OCI-LY7 (cell line): Measurements from ENCODE around the gene XPR1. TPM values are rescaled to one million over a fixed set of nuclear protein-coding genes. Genes with fewer than 3 reads are reported as not detected.
"Not testable (repeated sequence)": the region's sequence is repeated elsewhere in the genome, so short reads cannot be mapped to it uniquely, and the experiment has no call there.

Experiments
- BruUV-seq: library from RNA; stranded (reverse); fragments of 400-500 nt; replicated peaks from 2 replicates; lab custom pipeline; 2021; lab: Mats Ljungman, UMichigan
- CTCF ChIA-PET: fragments of 300-600 bp; sonication (Branson Sonifier 250); formaldehyde crosslinking; loops from one replicate; lab custom pipeline; 2022; ENCODE audit warnings: antibody characterized with exemption; ENCODE audit not compliant: unreplicated experiment; lab: Charles Lee
- POLR2A ChIA-PET: fragments of 300-600 bp; sonication (Branson Sonifier 250); formaldehyde crosslinking; loops from one replicate; lab custom pipeline; 2022; ENCODE audit warnings: antibody characterized with exemption; lab: Charles Lee
- DNase-seq: peaks from one replicate; pipeline ENCODE4 v3.0.0-alpha.2; 2015; ENCODE audit warnings: low spot score
- H2AFZ ChIP-seq: fragments of 200-600 bp; sonication (generic), shearing (Covaris generic); 2 replicates; pipeline ENCODE4 v1.6.1; 2014; ENCODE audit warnings: mild to moderate bottlenecking, antibody characterized with exemption, low read length, moderate library complexity
- H3K27ac ChIP-seq: fragments of 200-600 bp; sonication (generic); 2 replicates; pipeline ENCODE4 v1.5.1; 2014; ENCODE audit warnings: mixed run types, low read depth, mild to moderate bottlenecking, moderate library complexity, low read length, inconsistent platforms; ENCODE audit not compliant: poor library complexity, severe bottlenecking
- H3K36me3 ChIP-seq: fragments of 200-600 bp; sonication (generic); 2 replicates; pipeline ENCODE4 v1.6.1; 2014; ENCODE audit warnings: mild to moderate bottlenecking, antibody characterized with exemption, low read length, moderate library complexity, mixed read lengths; ENCODE audit not compliant: insufficient read depth
- H3K4me1 ChIP-seq: fragments of 200-600 bp; sonication (generic); 2 replicates; pipeline ENCODE4 v1.5.1; 2014; ENCODE audit warnings: mild to moderate bottlenecking, low read length; ENCODE audit not compliant: insufficient read depth, poor library complexity, severe bottlenecking
- H3K4me2 ChIP-seq: fragments of 200-600 bp; sonication (generic); 2 replicates; pipeline ENCODE4 v1.6.1; 2014; ENCODE audit warnings: mild to moderate bottlenecking, low read length
- H3K4me3 ChIP-seq: fragments of 200-600 bp; sonication (generic); 2 replicates; pipeline ENCODE4 v1.5.1; 2014; ENCODE audit warnings: mild to moderate bottlenecking, low read depth, low read length; ENCODE audit not compliant: poor library complexity, severe bottlenecking
- H3K79me2 ChIP-seq: fragments of 200-600 bp; sonication (generic); 2 replicates; pipeline ENCODE4 v1.6.1; 2016; ENCODE audit warnings: low read depth, mild to moderate bottlenecking, low read length, moderate library complexity, mixed read lengths; ENCODE audit not compliant: insufficient read depth
- H3K9me2 ChIP-seq: fragments of 200-600 bp; sonication (generic); 2 replicates; pipeline ENCODE4 v1.6.1; 2016; ENCODE audit warnings: mild to moderate bottlenecking, low read length, mixed read lengths; ENCODE audit not compliant: insufficient read depth
- H3K9me3 ChIP-seq: fragments of 200-600 bp; sonication (generic); 2 replicates; pipeline ENCODE4 v1.6.1; 2014; ENCODE audit warnings: mild to moderate bottlenecking, mixed run types, low read length, mixed read lengths
- H4K20me1 ChIP-seq: fragments of 200-600 bp; sonication (generic); 2 replicates; pipeline ENCODE4 v1.6.1; 2014; ENCODE audit warnings: mild to moderate bottlenecking, antibody characterized with exemption, low read length, moderate library complexity, mixed read lengths; ENCODE audit not compliant: insufficient read depth
- EZH2phosphoT487 ChIP-seq: fragments of 200-600 bp; sonication (generic); IDR thresholded peaks from 2 replicates; pipeline ENCODE4 v1.6.1; 2018; ENCODE audit warnings: low read depth, borderline replicate concordance, mild to moderate bottlenecking, mixed run types, antibody characterized with exemption, low read length, moderate library complexity, mixed read lengths
- intact Hi-C: fragments of 100-400 bp; cut with micrococcal nuclease; formaldehyde crosslinking; loops from one replicate; pipeline ENCODE4 v1.10.0; 2022; ENCODE audit not compliant: unreplicated experiment
- total RNA-seq, 2 experiments: library from RNA; depleted of rRNA in 1 of 2; stranded (reverse); fragments of >200 nt in 1 of 2; shearing (Covaris generic) in 1 of 2; gene quantifications; 2 replicates each; pipeline ENCODE4 v1.2.3, GENCODE V29; 2014 to 2022
- TF ChIP-seq, protein P1 (sequence below): fragments of 200-600 bp; sonication (generic); conservative IDR thresholded peaks from 2 replicates; pipeline ENCODE4 v1.5.1; 2014; ENCODE audit warnings: mild to moderate bottlenecking, antibody characterized with exemption, low read length, moderate library complexity, mixed read lengths

The XPR1 gene
- total RNA-seq, 2 experiments from 2014 or later, result 8.6 to 17.2 TPM

DNA sequence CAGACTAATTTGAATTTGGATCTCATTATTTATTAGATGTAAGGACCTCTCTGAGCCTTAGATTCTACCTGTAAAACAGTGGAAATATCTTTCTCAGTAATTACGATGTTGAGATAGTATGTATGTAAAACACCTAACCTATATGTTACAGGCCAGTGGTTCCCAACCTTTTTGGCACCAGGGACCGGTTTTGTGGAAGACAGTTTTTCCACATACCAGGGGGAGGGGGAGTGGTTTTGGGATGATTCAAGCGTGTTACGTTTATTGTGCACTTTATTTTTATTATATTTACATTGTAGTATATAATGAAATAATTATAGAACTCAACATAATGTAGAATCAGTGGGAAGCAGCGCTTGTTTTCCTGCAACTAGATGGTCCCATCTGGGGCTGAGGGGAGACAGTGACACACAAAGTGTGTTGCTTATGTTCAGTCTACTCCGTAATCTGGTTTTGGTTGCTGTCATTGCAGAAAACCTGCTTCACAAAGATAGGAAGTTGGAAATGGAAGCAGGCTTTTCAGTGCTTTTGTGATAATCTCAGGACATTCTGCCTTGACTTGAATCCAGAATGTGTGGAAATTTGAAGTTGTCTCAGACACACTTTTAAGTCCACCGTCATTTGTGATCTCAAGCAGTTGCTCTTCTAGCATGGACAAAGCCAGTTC is 12.8 kb downstream of the XPR1 start:
- intact Hi-C loops, result no loop called here
- H2AFZ ChIP-seq, result no peak overlapping the region
- H3K9me2 ChIP-seq, result no peaks in the 10 kb centered on the region
- ChIA-PET POLR2A (no interaction called here), CTCF (no interaction called here)
- BruUV-seq, result no TSS peak
- H3K4me2 ChIP-seq, result no peak overlapping the region
- no peak for DNase-seq
- H3K79me2 ChIP-seq, result no peaks in the 10 kb centered on the region
- TF ChIP-seq EZH2phosphoT487, result no peak
- TF ChIP-seq, protein P1, sequence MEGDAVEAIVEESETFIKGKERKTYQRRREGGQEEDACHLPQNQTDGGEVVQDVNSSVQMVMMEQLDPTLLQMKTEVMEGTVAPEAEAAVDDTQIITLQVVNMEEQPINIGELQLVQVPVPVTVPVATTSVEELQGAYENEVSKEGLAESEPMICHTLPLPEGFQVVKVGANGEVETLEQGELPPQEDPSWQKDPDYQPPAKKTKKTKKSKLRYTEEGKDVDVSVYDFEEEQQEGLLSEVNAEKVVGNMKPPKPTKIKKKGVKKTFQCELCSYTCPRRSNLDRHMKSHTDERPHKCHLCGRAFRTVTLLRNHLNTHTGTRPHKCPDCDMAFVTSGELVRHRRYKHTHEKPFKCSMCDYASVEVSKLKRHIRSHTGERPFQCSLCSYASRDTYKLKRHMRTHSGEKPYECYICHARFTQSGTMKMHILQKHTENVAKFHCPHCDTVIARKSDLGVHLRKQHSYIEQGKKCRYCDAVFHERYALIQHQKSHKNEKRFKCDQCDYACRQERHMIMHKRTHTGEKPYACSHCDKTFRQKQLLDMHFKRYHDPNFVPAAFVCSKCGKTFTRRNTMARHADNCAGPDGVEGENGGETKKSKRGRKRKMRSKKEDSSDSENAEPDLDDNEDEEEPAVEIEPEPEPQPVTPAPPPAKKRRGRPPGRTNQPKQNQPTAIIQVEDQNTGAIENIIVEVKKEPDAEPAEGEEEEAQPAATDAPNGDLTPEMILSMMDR, result no peak
- H3K27ac ChIP-seq, result no peak overlapping the region
- no peaks in the 10 kb centered on the region for H3K36me3 ChIP-seq
- no peaks in the 10 kb centered on the region for H3K4me1 ChIP-seq
- H3K4me3 ChIP-seq, result no peak overlapping the region
- no peaks in the 10 kb centered on the region for H3K9me3 ChIP-seq
- no peaks in the 10 kb centered on the region; the same call in 1 of the 2 replicates for H4K20me1 ChIP-seq

- POLR2A ChIA-PET, H3K27ac ChIP-seq, CTCF ChIA-PET, H3K9me2 ChIP-seq, H2AFZ ChIP-seq, intact Hi-C loops, H3K9me3 ChIP-seq, DNase-seq, H3K4me1 ChIP-seq, H3K36me3 ChIP-seq, BruUV-seq, H3K4me3 ChIP-seq, H4K20me1 ChIP-seq, H3K4me2 ChIP-seq, H3K79me2 ChIP-seq: not testable (repeated sequence)
These were observed 13.4 kb downstream of the XPR1 start for GRCh38 chr1:180645261-180645660.

GRCh38 chr1:180646093-180646492 is 14.3 kb downstream of the XPR1 start:
- no peak for TF ChIP-seq EZH2phosphoT487
- TF ChIP-seq, protein P1, result no peak
- ChIA-PET CTCF (no interaction called here), POLR2A (interaction anchor here (0.9 kb wide), 1 partner anchor 9 kb away, joined by 3 read pairs; no protein-coding TSS in a partner anchor)
- H2AFZ ChIP-seq, result no peak overlapping the region
- DNase-seq, result no peak
- H3K27ac ChIP-seq, result no peak overlapping the region
- intact Hi-C loops, result no loop called here
- no peaks in the 10 kb centered on the region for H3K4me1 ChIP-seq
- H3K9me2 ChIP-seq, result no peaks in the 10 kb centered on the region
- no peak overlapping the region for H3K4me3 ChIP-seq
- no peaks in the 10 kb centered on the region for H3K9me3 ChIP-seq
- no peak overlapping the region for H3K4me2 ChIP-seq
- no peaks in the 10 kb centered on the region for H3K36me3 ChIP-seq
- H4K20me1 ChIP-seq, result no peaks in the 10 kb centered on the region; the same call in 1 of the 2 replicates
- H3K79me2 ChIP-seq, result no peaks in the 10 kb centered on the region
- no TSS peak for BruUV-seq
